ENCODE data around the gene KIF6. TPM values are rescaled to one million over a fixed set of nuclear protein-coding genes. Genes with fewer than 3 reads are reported as not detected.

The KIF6 gene
- total and polyA plus RNA-seq, 8 donors = 0.19 to 1.0 (median 0.44) TPM

DNA sequence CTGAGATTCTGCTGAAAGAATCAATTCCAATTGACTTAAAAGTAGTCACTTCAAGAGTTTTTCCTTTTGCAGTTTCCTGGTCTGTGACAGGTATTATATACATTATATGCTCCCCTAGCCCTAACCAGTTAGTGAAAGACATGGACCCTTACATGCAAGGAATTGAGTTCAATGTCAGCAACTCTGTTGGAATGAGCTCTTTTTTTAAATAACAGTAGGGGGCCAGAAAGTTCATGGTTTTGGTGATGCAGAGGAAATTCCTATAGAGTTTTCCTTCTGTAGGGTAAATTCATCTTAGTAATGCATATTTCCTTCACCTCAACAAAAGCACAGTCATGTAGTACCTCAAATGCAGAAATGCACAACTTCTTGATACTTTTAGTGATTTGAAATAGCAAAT, 172.2 kb downstream of the KIF6 start:
- TF ChIP-seq, protein P1, sequence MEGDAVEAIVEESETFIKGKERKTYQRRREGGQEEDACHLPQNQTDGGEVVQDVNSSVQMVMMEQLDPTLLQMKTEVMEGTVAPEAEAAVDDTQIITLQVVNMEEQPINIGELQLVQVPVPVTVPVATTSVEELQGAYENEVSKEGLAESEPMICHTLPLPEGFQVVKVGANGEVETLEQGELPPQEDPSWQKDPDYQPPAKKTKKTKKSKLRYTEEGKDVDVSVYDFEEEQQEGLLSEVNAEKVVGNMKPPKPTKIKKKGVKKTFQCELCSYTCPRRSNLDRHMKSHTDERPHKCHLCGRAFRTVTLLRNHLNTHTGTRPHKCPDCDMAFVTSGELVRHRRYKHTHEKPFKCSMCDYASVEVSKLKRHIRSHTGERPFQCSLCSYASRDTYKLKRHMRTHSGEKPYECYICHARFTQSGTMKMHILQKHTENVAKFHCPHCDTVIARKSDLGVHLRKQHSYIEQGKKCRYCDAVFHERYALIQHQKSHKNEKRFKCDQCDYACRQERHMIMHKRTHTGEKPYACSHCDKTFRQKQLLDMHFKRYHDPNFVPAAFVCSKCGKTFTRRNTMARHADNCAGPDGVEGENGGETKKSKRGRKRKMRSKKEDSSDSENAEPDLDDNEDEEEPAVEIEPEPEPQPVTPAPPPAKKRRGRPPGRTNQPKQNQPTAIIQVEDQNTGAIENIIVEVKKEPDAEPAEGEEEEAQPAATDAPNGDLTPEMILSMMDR (IDR thresholded peaks at IDR 0.05) = no peak
- no peak for DNase-seq

DNA sequence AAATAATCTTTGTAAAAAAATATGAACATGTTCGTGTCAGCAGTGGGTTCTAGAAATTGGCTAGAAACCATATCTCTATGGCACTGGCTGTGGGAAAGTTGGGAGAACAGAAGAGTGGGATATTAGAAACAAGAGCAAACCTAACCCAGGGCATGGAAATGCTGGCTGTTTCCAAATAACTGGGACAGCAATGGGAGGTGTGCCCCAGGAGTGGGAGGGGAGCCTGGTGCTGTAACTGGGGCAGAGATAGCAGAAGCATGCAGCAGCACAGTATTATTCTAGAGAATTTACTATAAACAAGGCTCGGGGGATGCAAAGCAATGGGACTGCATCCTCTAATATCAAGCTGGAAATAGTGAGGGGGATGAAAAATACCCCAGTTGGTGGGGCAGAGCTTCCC, 175.0 kb downstream of the KIF6 start:
- intact Hi-C loops (cut with DNase I) = no loop called here
- Histone ChIP-seq H3K9me3 (no peaks in the 10 kb centered on the region), H3K27ac (no peak overlapping the region), H3K4me1 (peaks cover 0 to 8% (median 0%) of the 10 kb centered on the region in 3 donors), H3K36me3 (no peaks in the 10 kb centered on the region), H3K4me3 (no peak overlapping the region), H3K27me3 (no peaks in the 10 kb centered on the region)
- TF ChIP-seq, protein P1 (IDR thresholded peaks at IDR 0.05) = no peak
- FAIRE-seq (no peak), DNase-seq (no peak), ATAC-seq (no peak)
- 82 to 91% methylated on average over 2 of the region's 2 CpGs for WGBS, 2 donors

More for the DNA sequence above, 172.2 kb downstream of the KIF6 start:
- Histone ChIP-seq H3K36me3 (no peaks in the 10 kb centered on the region), H3K4me3 (no peak overlapping the region), H3K4me1 (peaks cover 0 to 8% (median 0%) of the 10 kb centered on the region in 3 donors), H3K27ac (no peak overlapping the region), H3K27me3 (no peaks in the 10 kb centered on the region), H3K9me3 (no peaks in the 10 kb centered on the region)
- ATAC-seq (no peak), FAIRE-seq (no peak)
- intact Hi-C loops (cut with DNase I) = no loop called here

- H3K9me3 ChIP-seq = no peaks in the 10 kb centered on the region
- FAIRE-seq = no peak
- H3K27ac ChIP-seq = no peak overlapping the region
- no peaks in the 10 kb centered on the region for H3K27me3 ChIP-seq
- TF ChIP-seq, protein P1 (IDR thresholded peaks at IDR 0.05) = no peak
- WGBS, 2 donors = 53 to 57% methylated on average over 2 of the region's 2 CpGs
- intact Hi-C loops (cut with DNase I) = no loop called here
- no peak overlapping the region for H3K4me3 ChIP-seq
- no peak for DNase-seq
- ATAC-seq = no peak
- H3K36me3 ChIP-seq = no peaks in the 10 kb centered on the region
- no peaks in the 10 kb centered on the region for H3K4me1 ChIP-seq
These were observed 178.5 kb downstream of the KIF6 start for GRCh38 chr6:39546731-39547130.

DNA sequence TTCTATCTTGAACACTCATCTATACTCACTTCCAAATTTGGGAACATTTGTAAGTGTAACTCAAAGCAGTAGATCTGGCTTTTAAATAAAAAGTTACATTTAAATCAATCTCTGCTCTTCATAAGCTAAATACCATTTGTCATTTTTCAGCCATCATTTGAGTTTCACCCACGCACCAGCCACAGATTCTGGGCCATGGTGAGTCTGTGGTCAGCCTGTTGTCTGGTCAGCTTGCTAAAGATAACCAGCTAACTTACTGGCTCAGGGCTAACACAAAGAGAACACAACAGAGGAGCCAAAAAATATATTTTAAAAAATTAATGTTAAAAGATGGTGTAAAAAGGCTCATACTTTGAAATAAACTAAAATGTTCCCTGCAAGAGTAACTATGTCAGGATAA, 181.3 kb downstream of the KIF6 start:
- H3K4me3 ChIP-seq = no peak overlapping the region
- DNase-seq (no peak), ATAC-seq (peak in 1 of 4 donors; percentile 21), FAIRE-seq (no peak)
- TF ChIP-seq, protein P1 (IDR thresholded peaks at IDR 0.05) = no peak
- WGBS, 2 donors = 93 to 96% methylated on average over 1 of the region's 1 CpG
- no peaks in the 10 kb centered on the region for H3K36me3 ChIP-seq
- no peaks in the 10 kb centered on the region for H3K4me1 ChIP-seq
- H3K27ac ChIP-seq = no peak overlapping the region
- H3K27me3 ChIP-seq = no peaks in the 10 kb centered on the region
- intact Hi-C loops (cut with DNase I) = no loop called here
- no peaks in the 10 kb centered on the region for H3K9me3 ChIP-seq

GRCh38 chr6:39543095-39543494, 182.1 kb downstream of the KIF6 start:
- H3K4me1 ChIP-seq = no peaks in the 10 kb centered on the region
- TF ChIP-seq, protein P1 (IDR thresholded peaks at IDR 0.05) = no peak
- DNase-seq (no peak), FAIRE-seq (no peak), ATAC-seq (peak in 1 of 4 donors; percentile 41)
- H3K9me3 ChIP-seq = no peaks in the 10 kb centered on the region
- H3K36me3 ChIP-seq = no peaks in the 10 kb centered on the region
- H3K27ac ChIP-seq = no peak overlapping the region
- no peaks in the 10 kb centered on the region for H3K27me3 ChIP-seq
- intact Hi-C loops (cut with DNase I) = no loop called here
- no peak overlapping the region for H3K4me3 ChIP-seq
- WGBS, 2 donors = 71 to 86% methylated on average over 2 of the region's 2 CpGs
